GM12878 (cell line): Measurements from ENCODE around the gene TRAF5. TPM values are rescaled to one million over a fixed set of nuclear protein-coding genes. Genes with fewer than 3 reads are reported as not detected.

Experiments used
- ATAC-seq: fragments of 200-7000 bp; cut with Tn5 transposase; 3 replicates; pipeline ENCODE4 v1.9.1; 2020; ENCODE audit warnings: mild to moderate bottlenecking, moderate library complexity
- BruUV-seq: library from RNA; stranded (reverse); fragments of 400-500 nt; replicated peaks from 2 replicates; lab custom pipeline; 2021; lab: Mats Ljungman, UMichigan
- CTCF ChIA-PET: fragments of 300-600 bp; sonication (Branson Sonifier 250); formaldehyde crosslinking; extraction: SDS; loops from one replicate; lab custom pipeline; 2021; ENCODE audit warnings: inconsistent platforms; lab: Yijun Ruan, JAX
- POLR2A ChIA-PET: fragments of 350-600 bp; formaldehyde crosslinking; extraction: SDS; loops from one replicate; lab custom pipeline; 2021; ENCODE audit warnings: inconsistent platforms; lab: Charles Lee
- RAD21 ChIA-PET: fragments of 300-600 bp; sonication (Branson Sonifier 250); formaldehyde crosslinking; loops from one replicate; lab custom pipeline; 2023; ENCODE audit warnings: antibody characterized with exemption; ENCODE audit not compliant: unreplicated experiment; lab: Charles Lee
- SMC1A ChIA-PET: fragments of 300-600 bp; sonication (Branson Sonifier 250); formaldehyde crosslinking; loops from one replicate; lab custom pipeline; 2023; ENCODE audit not compliant: unreplicated experiment, uncharacterized antibody; lab: Charles Lee
- DNase-seq: peaks from one replicate; pipeline ENCODE4 v3.0.0-alpha.2; 2011; ENCODE audit warnings: low read depth, low spot score
- FAIRE-seq: peaks from 3 replicates; lab custom pipeline; 2011; peaks lifted over from hg19 to GRCh38; lab: Jason Lieb, UNC
- H2AFZ ChIP-seq: 2 replicates; pipeline ENCODE4 v1.6.0; 2011; ENCODE audit warnings: low read depth, low read length, control low read depth; ENCODE audit not compliant: control insufficient read depth
- H3K27ac ChIP-seq: 2 replicates; pipeline ENCODE4 v1.5.1; 2011; ENCODE audit warnings: control low read depth; ENCODE audit not compliant: control insufficient read depth, insufficient read depth
- H3K27me3 ChIP-seq, 2 experiments: replicated peaks in 1 of 2; 2 replicates each; pipeline versions ENCODE4 v1.6.0 to v1.6.1; 2011; ENCODE audit warnings: low read length in 1 of 2; ENCODE audit not compliant: control insufficient read depth in 2 of 2, insufficient read depth in 2 of 2
- H3K36me3 ChIP-seq, 2 experiments: 2 replicates each; pipeline ENCODE4 v1.5.1; 2011; ENCODE audit warnings: low read length in 1 of 2; ENCODE audit not compliant: control insufficient read depth in 2 of 2, insufficient read depth in 2 of 2
- H3K4me1 ChIP-seq: 2 replicates; pipeline ENCODE4 v1.6.1; 2011; ENCODE audit warnings: mild to moderate bottlenecking, low read length, moderate library complexity, mixed read lengths; ENCODE audit not compliant: control insufficient read depth, insufficient read depth
- H3K4me2 ChIP-seq: 2 replicates; pipeline ENCODE4 v1.6.0; 2011; ENCODE audit warnings: control low read depth; ENCODE audit not compliant: control insufficient read depth, insufficient read depth
- H3K4me3 ChIP-seq: fragments of 200-600 bp; sonication (generic); 2 replicates; pipeline ENCODE4 v1.5.1; 2016
- H3K79me2 ChIP-seq: 2 replicates; pipeline ENCODE4 v1.6.0; 2011; ENCODE audit warnings: low read length; ENCODE audit not compliant: control insufficient read depth, insufficient read depth
- H3K9ac ChIP-seq: 2 replicates; pipeline ENCODE4 v1.8.0; 2011; ENCODE audit warnings: low read length, control low read depth, mixed read lengths; ENCODE audit not compliant: control insufficient read depth, insufficient read depth
- H3K9me3 ChIP-seq: replicated peaks from 3 replicates; pipeline ENCODE4 v1.5.1; 2011; ENCODE audit warnings: mild to moderate bottlenecking, low read length; ENCODE audit not compliant: control insufficient read depth, insufficient read depth
- H4K20me1 ChIP-seq: 2 replicates; pipeline ENCODE4 v1.6.0; 2011; ENCODE audit not compliant: control insufficient read depth, insufficient read depth
- BCL11A ChIP-seq: IDR thresholded peaks from 2 replicates; pipeline ENCODE4 v1.6.1; 2011; ENCODE audit warnings: low read depth, low read length
- CHD4 ChIP-seq: fragments of 200-600 bp; sonication (generic); IDR thresholded peaks from 2 replicates; pipeline ENCODE4 v1.6.1; 2016; ENCODE audit warnings: mild to moderate bottlenecking
- CREB1 ChIP-seq: IDR thresholded peaks from 2 replicates; pipeline ENCODE4 v1.6.1; 2012; ENCODE audit warnings: low read depth, mild to moderate bottlenecking, inconsistent platforms
- IKZF1 ChIP-seq: fragments of 450-650 bp; conservative IDR thresholded peaks from 2 replicates; pipeline ENCODE4 v1.6.1; 2017; ENCODE audit warnings: antibody characterized with exemption, mild to moderate bottlenecking
- LARP7 ChIP-seq: fragments of 450-650 bp; IDR thresholded peaks from 2 replicates; pipeline ENCODE4 v1.6.1; 2017; ENCODE audit warnings: mild to moderate bottlenecking
- NR2F1 ChIP-seq: fragments of 450-650 bp; conservative IDR thresholded peaks from 2 replicates; pipeline ENCODE4 v1.6.1; 2017; ENCODE audit warnings: mild to moderate bottlenecking
- RB1 ChIP-seq: fragments of 450-650 bp; formaldehyde crosslinking; IDR thresholded peaks from 2 replicates; pipeline ENCODE4 v1.6.1; 2017; ENCODE audit warnings: mild to moderate bottlenecking, borderline replicate concordance
- SRF ChIP-seq, 2 experiments: IDR thresholded peaks; 2 replicates each; pipeline ENCODE4 v1.6.1; 2011; ENCODE audit warnings: low read depth in 2 of 2, low read length in 2 of 2, mild to moderate bottlenecking in 1 of 2, moderate library complexity in 1 of 2
- TBL1XR1 ChIP-seq: IDR thresholded peaks from 2 replicates; pipeline ENCODE4 v1.6.1; 2012; ENCODE audit warnings: low read depth, low read length, improper control_type of control experiment
- TCF7 ChIP-seq: IDR thresholded peaks from 2 replicates; pipeline ENCODE4 v1.6.1; 2014; ENCODE audit warnings: antibody characterized with exemption, borderline replicate concordance
- WGBS: methylation state at CpG from one replicate; pipeline ENCODE4 v1.1.6; 2016; ENCODE audit warnings: low lambda C conversion rate; ENCODE audit not compliant: insufficient replicate concordance, insufficient coverage; ENCODE audit errors: missing lambda C conversion rate; 5-methylcytosine and 5-hydroxymethylcytosine counted together
- in situ Hi-C: fragments of 300-500 bp; cut with MboI; formaldehyde crosslinking; loops from 9 replicates; pipeline ENCODE4 v1.14.3; 2018; ENCODE audit warnings: mixed read lengths
- intact Hi-C: fragments of 100-400 bp; cut with micrococcal nuclease; formaldehyde crosslinking; loops from one replicate; pipeline ENCODE4 v1.14.2; 2022; ENCODE audit not compliant: unreplicated experiment
- polyA plus RNA-seq, 11 experiments: library from polyadenylated mRNA; depleted of rRNA in 4 of 11; unstranded in 6 of 11; stranded (reverse) in 5 of 11; fragments of >200 nt; fragmentation: Nextera tagmentation in 4 of 11; fragmentation: Illumina TruSeq in 1 of 11; extraction: Ambion mirVana in 4 of 11; extraction: Trizol in 1 of 11; gene quantifications; 1 replicate in 1 of 11; 2 replicates in 10 of 11; pipeline versions ENCODE4 v1.2.1 to v1.2.3, GENCODE V29; 2011 to 2016; ENCODE audit warnings: inconsistent platforms in 2 of 11, missing spikeins in 2 of 11, low read depth in 1 of 11
- total RNA-seq, 4 experiments: library from RNA; depleted of rRNA in 3 of 4; stranded (reverse); fragments of >200 nt in 3 of 4; fragmentation: Illumina TruSeq in 1 of 4; extraction: Trizol in 1 of 4; gene quantifications; 2 replicates each; pipeline versions ENCODE4 v1.2.1 to v1.2.3, GENCODE V29; 2013 to 2021
- TF ChIP-seq, protein P1 (sequence below): IDR thresholded peaks from 2 replicates; pipeline ENCODE4 v1.6.1; 2012; ENCODE audit warnings: mild to moderate bottlenecking, low read depth, low read length
- TF ChIP-seq, protein P2 (sequence below): fragments of 450-650 bp; IDR thresholded peaks from 2 replicates; pipeline ENCODE4 v1.6.1; 2016; ENCODE audit warnings: mild to moderate bottlenecking
- TF ChIP-seq, protein P3 (sequence below): fragments of 450-650 bp; IDR thresholded peaks from 2 replicates; pipeline ENCODE4 v1.6.1; 2016; ENCODE audit warnings: mild to moderate bottlenecking
- TF ChIP-seq, protein P4 (sequence below): IDR thresholded peaks from 2 replicates; pipeline ENCODE4 v1.6.1; 2012; ENCODE audit warnings: low read depth, low read length, improper control_type of control experiment

The TRAF5 gene
- total and polyA plus RNA-seq, 10 of the 15 experiments (the other 5 are each of a cell fraction or from before 2014, with no cell fraction given): 10.6 to 36.5 (median 26.3) TPM

DNA sequence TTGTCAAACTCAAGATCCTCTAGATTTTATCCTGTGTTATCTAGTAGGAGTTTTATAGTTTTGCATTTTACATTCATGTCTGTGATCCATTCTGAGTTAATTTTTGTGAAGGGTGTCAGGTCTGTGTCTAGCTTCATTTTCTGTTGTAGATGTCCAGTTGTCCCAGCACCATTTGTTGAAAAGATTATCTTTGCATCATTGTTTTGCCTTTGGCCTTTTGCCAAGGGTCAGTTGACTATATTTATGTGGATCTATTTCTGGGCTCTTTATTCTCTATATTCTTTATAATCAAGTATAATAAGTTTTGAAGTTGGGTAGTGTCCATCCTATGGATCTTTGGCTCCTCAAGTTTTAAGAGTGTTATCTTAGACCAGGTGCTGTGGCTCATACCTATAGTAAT is 21.9 kb downstream of the TRAF5 start:
- H3K4me1 ChIP-seq: peaks cover 4% of the 10 kb centered on the region
- POLR2A ChIA-PET: interaction anchor here (0.9 to 2.0 kb wide), 3 partner anchors 9 to 21 kb away, joined by 3 to 5 read pairs (median 4); partner anchors contain the start of gene TRAF5

DNA sequence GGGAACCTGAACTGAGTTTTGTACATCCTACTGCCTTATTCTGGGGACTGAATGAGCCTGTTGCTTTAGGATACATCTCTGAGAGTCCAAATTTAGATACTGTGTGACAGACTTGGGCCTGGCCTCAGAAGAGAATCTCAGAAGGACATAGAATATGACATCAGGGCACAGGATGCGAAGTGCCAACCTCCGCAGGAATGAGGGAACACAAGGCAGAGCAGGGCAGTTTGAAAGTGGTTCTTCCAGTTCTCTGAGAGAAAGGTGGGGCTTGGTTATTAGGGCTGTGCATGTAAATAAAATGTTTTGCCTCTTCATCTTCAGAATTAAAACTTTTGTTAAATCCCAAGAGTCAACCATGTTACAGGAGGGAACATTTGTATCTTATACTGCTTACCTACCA is 23.1 kb downstream of the TRAF5 start:
- Histone ChIP-seq H3K4me1 (peaks cover 4% of the 10 kb centered on the region), H3K4me3 (no peak overlapping the region), H3K4me2 (no peak overlapping the region), H3K27ac (no peak overlapping the region), H4K20me1 (peaks cover 2% of the 10 kb centered on the region; the same call in 1 of the 2 replicates), H3K36me3 (peaks cover 6 to 8% of the 10 kb centered on the region in 2 experiments; a peak in 3 of 4 replicates), H3K27me3 (no peaks in the 10 kb centered on the region), H3K79me2 (peaks cover 8% of the 10 kb centered on the region), H2AFZ (no peak overlapping the region), H3K9me3 (peaks cover 8% of the 10 kb centered on the region; the same call in 2 of the 3 replicates), H3K9ac (no peak overlapping the region)
- FAIRE-seq: no peak
- ChIA-PET POLR2A (no interaction called here), RAD21 (interaction anchor here (1.1 kb wide), 1 partner anchor 26 kb away, joined by 3 read pairs; no protein-coding TSS in a partner anchor), CTCF (interaction anchor here (0.5 to 3.5 kb wide), 4 partner anchors 17 to 289 kb away, joined by 3 to 30 read pairs (median 12); partner anchors contain the start of gene TRAF5), SMC1A (interaction anchor here (1.2 kb wide), 1 partner anchor 14 kb away, joined by 4 read pairs; no protein-coding TSS in a partner anchor)
- WGBS: 95% methylated on average over 2 of the region's 2 CpGs
- intact Hi-C loops (no loop called here), in situ Hi-C loops (no loop called here)
- DNase-seq: no peak
- no peak for ATAC-seq
- no TSS peak for BruUV-seq
- TF ChIP-seq, protein P1, sequence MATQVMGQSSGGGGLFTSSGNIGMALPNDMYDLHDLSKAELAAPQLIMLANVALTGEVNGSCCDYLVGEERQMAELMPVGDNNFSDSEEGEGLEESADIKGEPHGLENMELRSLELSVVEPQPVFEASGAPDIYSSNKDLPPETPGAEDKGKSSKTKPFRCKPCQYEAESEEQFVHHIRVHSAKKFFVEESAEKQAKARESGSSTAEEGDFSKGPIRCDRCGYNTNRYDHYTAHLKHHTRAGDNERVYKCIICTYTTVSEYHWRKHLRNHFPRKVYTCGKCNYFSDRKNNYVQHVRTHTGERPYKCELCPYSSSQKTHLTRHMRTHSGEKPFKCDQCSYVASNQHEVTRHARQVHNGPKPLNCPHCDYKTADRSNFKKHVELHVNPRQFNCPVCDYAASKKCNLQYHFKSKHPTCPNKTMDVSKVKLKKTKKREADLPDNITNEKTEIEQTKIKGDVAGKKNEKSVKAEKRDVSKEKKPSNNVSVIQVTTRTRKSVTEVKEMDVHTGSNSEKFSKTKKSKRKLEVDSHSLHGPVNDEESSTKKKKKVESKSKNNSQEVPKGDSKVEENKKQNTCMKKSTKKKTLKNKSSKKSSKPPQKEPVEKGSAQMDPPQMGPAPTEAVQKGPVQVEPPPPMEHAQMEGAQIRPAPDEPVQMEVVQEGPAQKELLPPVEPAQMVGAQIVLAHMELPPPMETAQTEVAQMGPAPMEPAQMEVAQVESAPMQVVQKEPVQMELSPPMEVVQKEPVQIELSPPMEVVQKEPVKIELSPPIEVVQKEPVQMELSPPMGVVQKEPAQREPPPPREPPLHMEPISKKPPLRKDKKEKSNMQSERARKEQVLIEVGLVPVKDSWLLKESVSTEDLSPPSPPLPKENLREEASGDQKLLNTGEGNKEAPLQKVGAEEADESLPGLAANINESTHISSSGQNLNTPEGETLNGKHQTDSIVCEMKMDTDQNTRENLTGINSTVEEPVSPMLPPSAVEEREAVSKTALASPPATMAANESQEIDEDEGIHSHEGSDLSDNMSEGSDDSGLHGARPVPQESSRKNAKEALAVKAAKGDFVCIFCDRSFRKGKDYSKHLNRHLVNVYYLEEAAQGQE: no peak
- TF ChIP-seq, protein P2, sequence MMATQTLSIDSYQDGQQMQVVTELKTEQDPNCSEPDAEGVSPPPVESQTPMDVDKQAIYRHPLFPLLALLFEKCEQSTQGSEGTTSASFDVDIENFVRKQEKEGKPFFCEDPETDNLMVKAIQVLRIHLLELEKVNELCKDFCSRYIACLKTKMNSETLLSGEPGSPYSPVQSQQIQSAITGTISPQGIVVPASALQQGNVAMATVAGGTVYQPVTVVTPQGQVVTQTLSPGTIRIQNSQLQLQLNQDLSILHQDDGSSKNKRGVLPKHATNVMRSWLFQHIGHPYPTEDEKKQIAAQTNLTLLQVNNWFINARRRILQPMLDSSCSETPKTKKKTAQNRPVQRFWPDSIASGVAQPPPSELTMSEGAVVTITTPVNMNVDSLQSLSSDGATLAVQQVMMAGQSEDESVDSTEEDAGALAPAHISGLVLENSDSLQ: no peak
- no peak for TF ChIP-seq LARP7
- TF ChIP-seq, protein P3, sequence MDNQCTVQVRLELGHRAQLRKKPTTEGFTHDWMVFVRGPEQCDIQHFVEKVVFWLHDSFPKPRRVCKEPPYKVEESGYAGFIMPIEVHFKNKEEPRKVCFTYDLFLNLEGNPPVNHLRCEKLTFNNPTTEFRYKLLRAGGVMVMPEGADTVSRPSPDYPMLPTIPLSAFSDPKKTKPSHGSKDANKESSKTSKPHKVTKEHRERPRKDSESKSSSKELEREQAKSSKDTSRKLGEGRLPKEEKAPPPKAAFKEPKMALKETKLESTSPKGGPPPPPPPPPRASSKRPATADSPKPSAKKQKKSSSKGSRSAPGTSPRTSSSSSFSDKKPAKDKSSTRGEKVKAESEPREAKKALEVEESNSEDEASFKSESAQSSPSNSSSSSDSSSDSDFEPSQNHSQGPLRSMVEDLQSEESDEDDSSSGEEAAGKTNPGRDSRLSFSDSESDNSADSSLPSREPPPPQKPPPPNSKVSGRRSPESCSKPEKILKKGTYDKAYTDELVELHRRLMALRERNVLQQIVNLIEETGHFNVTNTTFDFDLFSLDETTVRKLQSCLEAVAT: no peak
- TF ChIP-seq, protein P4, sequence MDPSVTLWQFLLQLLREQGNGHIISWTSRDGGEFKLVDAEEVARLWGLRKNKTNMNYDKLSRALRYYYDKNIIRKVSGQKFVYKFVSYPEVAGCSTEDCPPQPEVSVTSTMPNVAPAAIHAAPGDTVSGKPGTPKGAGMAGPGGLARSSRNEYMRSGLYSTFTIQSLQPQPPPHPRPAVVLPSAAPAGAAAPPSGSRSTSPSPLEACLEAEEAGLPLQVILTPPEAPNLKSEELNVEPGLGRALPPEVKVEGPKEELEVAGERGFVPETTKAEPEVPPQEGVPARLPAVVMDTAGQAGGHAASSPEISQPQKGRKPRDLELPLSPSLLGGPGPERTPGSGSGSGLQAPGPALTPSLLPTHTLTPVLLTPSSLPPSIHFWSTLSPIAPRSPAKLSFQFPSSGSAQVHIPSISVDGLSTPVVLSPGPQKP: no peak

More for the DNA sequence above, 21.9 kb downstream of the TRAF5 start:
- RAD21 ChIA-PET: interaction anchor here (1.1 to 2.2 kb wide), 3 partner anchors 20 to 34 kb away, joined by 5 to 13 read pairs (median 9); no protein-coding TSS in a partner anchor
- no peaks in the 10 kb centered on the region for H3K27me3 ChIP-seq
- intact Hi-C loops (no loop called here), in situ Hi-C loops (no loop called here)
- H4K20me1 ChIP-seq: no peaks in the 10 kb centered on the region
- no peak overlapping the region for H3K9ac ChIP-seq
- DNase-seq (no peak), ATAC-seq (no peak), FAIRE-seq (no peak)
- H3K79me2 ChIP-seq: peaks cover 14% of the 10 kb centered on the region
- TF ChIP-seq TCF7 (no peak), TBL1XR1 (no peak), CREB1 (no peak), SRF (IDR thresholded peaks at IDR 0.05; ENCODE audit: low read depth in 2 of 2, low read length in 2 of 2) (no peak), BCL11A (no peak), IKZF1 (no peak), NR2F1 (no peak), RB1 (no peak), CHD4 (no peak)
- H3K4me2 ChIP-seq: no peak overlapping the region
- H2AFZ ChIP-seq: no peak overlapping the region
- H3K27ac ChIP-seq: no peak overlapping the region
- peaks cover 0 to 4% of the 10 kb centered on the region in 2 experiments; a peak in 2 of 4 replicates for H3K36me3 ChIP-seq
- CTCF ChIA-PET: interaction anchor here (0.6 to 2.6 kb wide), 7 partner anchors 10 to 166 kb away, joined by 3 to 22 read pairs (median 6); no protein-coding TSS in a partner anchor
- BruUV-seq: no TSS peak
- SMC1A ChIA-PET: interaction anchor here (0.9 to 3.2 kb wide), 7 partner anchors 9 to 51 kb away, joined by 3 to 21 read pairs (median 5); no protein-coding TSS in a partner anchor
- H3K4me3 ChIP-seq: no peak overlapping the region
- peaks cover 8% of the 10 kb centered on the region; the same call in 2 of the 3 replicates for H3K9me3 ChIP-seq
